Small intestine (tissue), 7 donors: ENCODE measurements around the gene ILKAP. TPM values are rescaled to one million over a fixed set of nuclear protein-coding genes. Genes with fewer than 3 reads are reported as not detected.

ENCODE experiments used
- DNase-seq, 2 donors: peaks; one replicate each; pipeline versions ENCODE4 v3.0.0 to v3.0.0-alpha.2; 2013
- FAIRE-seq: peaks from 2 replicates; lab custom pipeline; 2012; peaks lifted over from hg19 to GRCh38; lab: Jason Lieb, UNC
- H3K27ac ChIP-seq, 3 donors: one replicate each; pipeline ENCODE4 v1.5.1; 2013; ENCODE audit warnings: low read length in 2 of 3, mild to moderate bottlenecking in 2 of 3, control low read depth in 1 of 3, inconsistent platforms in 1 of 3, low read depth in 1 of 3, moderate library complexity in 1 of 3
- H3K27me3 ChIP-seq, 3 donors: one replicate each; pipeline ENCODE4 v1.6.1; 2013; ENCODE audit warnings: low read length in 3 of 3, inconsistent platforms in 1 of 3; ENCODE audit not compliant: control insufficient read depth in 3 of 3, insufficient read depth in 3 of 3
- H3K36me3 ChIP-seq, 3 donors: one replicate each; pipeline ENCODE4 v1.6.1; 2013; ENCODE audit warnings: low read length in 3 of 3, inconsistent platforms in 1 of 3, low read depth in 1 of 3, mild to moderate bottlenecking in 1 of 3, moderate library complexity in 1 of 3; ENCODE audit not compliant: control insufficient read depth in 3 of 3, insufficient read depth in 2 of 3
- H3K4me1 ChIP-seq, 3 donors: one replicate each; pipeline ENCODE4 v1.6.1; 2013; ENCODE audit warnings: low read length in 2 of 3, inconsistent platforms in 1 of 3, low read depth in 1 of 3, mild to moderate bottlenecking in 1 of 3, moderate library complexity in 1 of 3; ENCODE audit not compliant: control insufficient read depth in 3 of 3, insufficient read depth in 2 of 3
- H3K4me3 ChIP-seq, 3 donors: one replicate each; pipeline ENCODE4 v1.5.1; 2013; ENCODE audit warnings: low read length in 3 of 3, control low read depth in 1 of 3, inconsistent platforms in 1 of 3, low read depth in 1 of 3, mild to moderate bottlenecking in 1 of 3, moderate library complexity in 1 of 3
- H3K9me3 ChIP-seq, 2 donors: one replicate each; pipeline ENCODE4 v1.6.1; 2013; ENCODE audit warnings: low read depth in 1 of 2, low read length in 1 of 2; ENCODE audit not compliant: control insufficient read depth in 2 of 2, insufficient read depth in 1 of 2
- WGBS, 3 donors: extraction: QIAGEN DNeasy Blood & Tissue Kit; methylation state at CpG; one replicate each; pipeline ENCODE4 v1.1.7; 2013; 5-methylcytosine and 5-hydroxymethylcytosine counted together
- polyA plus RNA-seq, 4 donors: library from polyadenylated mRNA; stranded (reverse) in 3 of 4; unstranded in 1 of 4; fragments of 200-250 nt in 3 of 4; fragments of 120-200 nt in 1 of 4; gene quantifications; one replicate each; pipeline versions ENCODE4 v1.2.1 to v1.2.3, GENCODE V29; 2013
- donor health status: healthy with polysubstance abuse.
- donor health status: control.
- donor health status: control.
- donor health status: Bipolar disorder and iron deficiency.
- donor health status: healthy.

Gene ILKAP
- polyA plus RNA-seq, 4 donors: 37.6 to 66.0 (median 46.8) TPM

- Histone ChIP-seq H3K27ac (no peak overlapping the region), H3K27me3 (peaks cover 0 to 37% (median 0%) of the 10 kb centered on the region in 3 donors), H3K9me3 (peaks cover 0 to 5% of the 10 kb centered on the region in 2 donors), H3K4me3 (no peak overlapping the region), H3K4me1 (peaks cover 0 to 12% (median under 1%) of the 10 kb centered on the region in 3 donors), H3K36me3 (no peaks in the 10 kb centered on the region)
- DNase-seq (no peak), FAIRE-seq (no peak)
- WGBS, 3 donors: 71 to 80% (median 74%) methylated on average over 11 of the region's 11 CpGs
These were observed 31.8 kb upstream of the ILKAP start for GRCh38 chr2:238235331-238235732.

GRCh38 chr2:238233625-238234024, 30.1 kb upstream of the ILKAP start:
- Histone ChIP-seq H3K27me3 (peaks cover 0 to 33% (median 0%) of the 10 kb centered on the region in 3 donors), H3K36me3 (no peaks in the 10 kb centered on the region), H3K4me3 (no peak overlapping the region), H3K9me3 (peaks cover 0 to 1% of the 10 kb centered on the region in 2 donors), H3K4me1 (peaks cover 0 to 7% (median 0%) of the 10 kb centered on the region in 3 donors), H3K27ac (no peak overlapping the region)
- FAIRE-seq (no peak), DNase-seq (no peak)
- WGBS, 3 donors: 85 to 88% (median 85%) methylated on average over 12 of the region's 12 CpGs

GRCh38 chr2:238231809-238232208, 28.3 kb upstream of the ILKAP start:
- Histone ChIP-seq H3K4me1 (peaks cover 0 to 7% (median 0%) of the 10 kb centered on the region in 3 donors), H3K27me3 (peaks cover 0 to 20% (median 0%) of the 10 kb centered on the region in 3 donors), H3K27ac (no peak overlapping the region), H3K4me3 (peak overlapping the region in 1 of 3 donors; percentile 45), H3K9me3 (no peaks in the 10 kb centered on the region), H3K36me3 (peaks cover 0 to 4% (median 0%) of the 10 kb centered on the region in 3 donors)
- no peak for FAIRE-seq
- 64 to 70% (median 65%) methylated on average over 21 of the region's 21 CpGs for WGBS, 3 donors
- no peak for DNase-seq

GRCh38 chr2:238231251-238231793, 27.8 kb upstream of the ILKAP start:
- H3K9me3 ChIP-seq: no peaks in the 10 kb centered on the region
- DNase-seq: peak; percentile 39 to 77
- peak overlapping the region; percentile 29 to 49 (median 45) for H3K4me3 ChIP-seq
- H3K4me1 ChIP-seq: peaks cover 0 to 7% (median 0%) of the 10 kb centered on the region in 3 donors
- H3K36me3 ChIP-seq: peaks cover 0 to 4% (median 0%) of the 10 kb centered on the region in 3 donors
- no peak for FAIRE-seq
- 5 to 37% (median 12%) methylated on average over 46 of the region's 46 CpGs for WGBS, 3 donors
- peaks cover 0 to 17% (median 0%) of the 10 kb centered on the region in 3 donors for H3K27me3 ChIP-seq
- H3K27ac ChIP-seq: no peak overlapping the region

GRCh38 chr2:238230699-238231098, 27.2 kb upstream of the ILKAP start:
- H3K27ac ChIP-seq: no peak overlapping the region
- no peak for FAIRE-seq
- WGBS, 3 donors: 73 to 86% (median 80%) methylated on average over 5 of the region's 5 CpGs
- no peak for DNase-seq
- H3K4me1 ChIP-seq: peaks cover 0 to 7% (median 0%) of the 10 kb centered on the region in 3 donors
- H3K4me3 ChIP-seq: no peak overlapping the region
- H3K9me3 ChIP-seq: no peaks in the 10 kb centered on the region
- peaks cover 0 to 15% (median 0%) of the 10 kb centered on the region in 3 donors for H3K27me3 ChIP-seq
- H3K36me3 ChIP-seq: peaks cover 0 to 4% (median 0%) of the 10 kb centered on the region in 3 donors

GRCh38 chr2:238228700-238229099, 25.2 kb upstream of the ILKAP start:
- H3K4me3 ChIP-seq: no peak overlapping the region
- H3K9me3 ChIP-seq: no peaks in the 10 kb centered on the region
- H3K27ac ChIP-seq: no peak overlapping the region
- FAIRE-seq: no peak
- peaks cover 0 to 7% (median 0%) of the 10 kb centered on the region in 3 donors for H3K4me1 ChIP-seq
- peaks cover 0 to 15% (median 0%) of the 10 kb centered on the region in 3 donors for H3K27me3 ChIP-seq
- peaks cover 0 to 9% (median 0%) of the 10 kb centered on the region in 3 donors for H3K36me3 ChIP-seq
- WGBS, 3 donors: 65 to 79% (median 75%) methylated on average over 4 of the region's 4 CpGs
- no peak for DNase-seq

GRCh38 chr2:238227587-238228032, 24.1 kb upstream of the ILKAP start:
- H3K36me3 ChIP-seq: peaks cover 0 to 9% (median 0%) of the 10 kb centered on the region in 3 donors
- peaks cover 0 to 15% (median 0%) of the 10 kb centered on the region in 3 donors for H3K27me3 ChIP-seq
- 81 to 91% (median 90%) methylated on average over 11 of the region's 11 CpGs for WGBS, 3 donors
- no peaks in the 10 kb centered on the region for H3K9me3 ChIP-seq
- FAIRE-seq (no peak), DNase-seq (no peak)
- no peak overlapping the region for H3K27ac ChIP-seq
- no peak overlapping the region for H3K4me3 ChIP-seq
- H3K4me1 ChIP-seq: peaks cover 0 to 7% (median 0%) of the 10 kb centered on the region in 3 donors

- peaks cover 0 to 9% (median 0%) of the 10 kb centered on the region in 3 donors for H3K36me3 ChIP-seq
- WGBS, 3 donors: 76 to 90% (median 83%) methylated on average over 8 of the region's 8 CpGs
- FAIRE-seq (no peak), DNase-seq (no peak)
- H3K9me3 ChIP-seq: no peaks in the 10 kb centered on the region
- H3K4me1 ChIP-seq: peaks cover 0 to 7% (median 0%) of the 10 kb centered on the region in 3 donors
- no peak overlapping the region for H3K27ac ChIP-seq
- H3K27me3 ChIP-seq: peaks cover 0 to 12% (median 0%) of the 10 kb centered on the region in 3 donors
- H3K4me3 ChIP-seq: no peak overlapping the region
These were observed 23.4 kb upstream of the ILKAP start for GRCh38 chr2:238226698-238227586.
